HCT116 (cell line): ENCODE measurements around the gene DNAAF1.

Source experiments
- POLR2AphosphoS5 ChIP-seq: IDR thresholded peaks from 2 replicates; pipeline ENCODE4 v1.6.1; 2011; ENCODE audit warnings: mild to moderate bottlenecking, low read depth, low read length, moderate library complexity
- TF ChIP-seq, protein P1 (sequence below), 3 experiments: fragments of 200-600 bp in 1 of 3; sonication (generic) in 1 of 3; IDR thresholded peaks in 2 of 3; conservative IDR thresholded peaks in 1 of 3; 2 replicates each; pipeline ENCODE4 v1.5.1; 2012 to 2017; ENCODE audit warnings: low read depth in 2 of 3, low read length in 2 of 3, antibody characterized with exemption in 1 of 3, borderline replicate concordance in 1 of 3, control low read depth in 1 of 3, mild to moderate bottlenecking in 1 of 3, mixed read lengths in 1 of 3, mixed run types in 1 of 3, moderate library complexity in 1 of 3; ENCODE audit not compliant: insufficient read depth in 1 of 3

DNA sequence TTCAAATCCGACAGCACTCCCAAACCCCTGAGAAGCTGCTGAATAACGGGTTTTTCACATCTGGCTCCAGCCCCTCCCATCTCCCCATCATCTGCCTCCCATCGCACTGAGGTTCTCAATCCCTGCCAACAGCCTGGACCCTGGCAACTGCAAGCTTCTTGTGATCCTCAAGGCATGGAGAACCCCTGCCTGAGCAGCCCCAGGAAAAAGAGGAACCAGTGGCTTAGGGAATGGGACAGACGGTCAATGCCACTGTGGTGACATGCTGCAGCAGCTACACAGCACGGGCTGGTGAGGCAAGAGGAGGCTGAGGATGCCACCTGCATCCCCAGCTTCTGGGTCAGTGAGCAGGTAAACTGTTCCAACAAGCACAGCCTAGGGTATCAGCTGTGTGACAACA, 25.1 kb upstream of the DNAAF1 start:
- TF ChIP-seq, protein P1, sequence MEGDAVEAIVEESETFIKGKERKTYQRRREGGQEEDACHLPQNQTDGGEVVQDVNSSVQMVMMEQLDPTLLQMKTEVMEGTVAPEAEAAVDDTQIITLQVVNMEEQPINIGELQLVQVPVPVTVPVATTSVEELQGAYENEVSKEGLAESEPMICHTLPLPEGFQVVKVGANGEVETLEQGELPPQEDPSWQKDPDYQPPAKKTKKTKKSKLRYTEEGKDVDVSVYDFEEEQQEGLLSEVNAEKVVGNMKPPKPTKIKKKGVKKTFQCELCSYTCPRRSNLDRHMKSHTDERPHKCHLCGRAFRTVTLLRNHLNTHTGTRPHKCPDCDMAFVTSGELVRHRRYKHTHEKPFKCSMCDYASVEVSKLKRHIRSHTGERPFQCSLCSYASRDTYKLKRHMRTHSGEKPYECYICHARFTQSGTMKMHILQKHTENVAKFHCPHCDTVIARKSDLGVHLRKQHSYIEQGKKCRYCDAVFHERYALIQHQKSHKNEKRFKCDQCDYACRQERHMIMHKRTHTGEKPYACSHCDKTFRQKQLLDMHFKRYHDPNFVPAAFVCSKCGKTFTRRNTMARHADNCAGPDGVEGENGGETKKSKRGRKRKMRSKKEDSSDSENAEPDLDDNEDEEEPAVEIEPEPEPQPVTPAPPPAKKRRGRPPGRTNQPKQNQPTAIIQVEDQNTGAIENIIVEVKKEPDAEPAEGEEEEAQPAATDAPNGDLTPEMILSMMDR (IDR thresholded peaks at IDR 0.05 in 2 of 3, conservative IDR thresholded peaks at IDR 0.05 in 1 of 3; ENCODE audit: borderline replicate concordance in 1 of 3, insufficient read depth in 1 of 3, low read depth in 2 of 3, low read length in 2 of 3) = no peak
- TF ChIP-seq POLR2AphosphoS5 = no peak
